NCI-H82 (cell line): ENCODE data around the gene ZDHHC11B.
"Not testable (repeated sequence)": the region's sequence is repeated elsewhere in the genome, so short reads cannot be mapped to it uniquely, and the experiment has no call there.

Source experiments
- DNase-seq: peaks from one replicate; lab custom pipeline; 2025; lab: John Stamatoyannopoulos, UW

The ZDHHC11B gene

DNA sequence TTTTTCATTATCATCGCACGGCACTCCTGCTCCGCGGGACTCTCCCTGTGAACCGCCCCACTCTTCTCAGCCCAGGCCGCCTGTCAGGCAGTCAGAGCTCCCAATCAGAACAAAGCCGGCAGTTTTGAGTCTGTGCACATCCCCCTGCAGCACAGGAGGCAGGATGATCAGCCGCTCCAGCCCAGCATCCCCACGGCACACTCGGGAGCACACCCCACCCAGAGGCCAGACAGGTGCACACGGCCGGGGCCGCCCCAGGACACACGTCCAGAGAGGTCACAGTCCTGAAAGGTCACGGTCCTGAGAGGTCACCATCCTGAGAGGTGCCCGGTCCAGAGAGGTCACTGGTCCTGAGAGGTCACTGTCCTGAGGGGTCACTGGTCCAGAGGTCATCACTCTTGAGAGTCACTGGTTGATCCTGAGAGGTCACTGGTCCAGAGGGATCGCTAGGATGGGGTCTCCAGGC, 99.7 kb downstream of the ZDHHC11B start:
- no peak for DNase-seq

DNA sequence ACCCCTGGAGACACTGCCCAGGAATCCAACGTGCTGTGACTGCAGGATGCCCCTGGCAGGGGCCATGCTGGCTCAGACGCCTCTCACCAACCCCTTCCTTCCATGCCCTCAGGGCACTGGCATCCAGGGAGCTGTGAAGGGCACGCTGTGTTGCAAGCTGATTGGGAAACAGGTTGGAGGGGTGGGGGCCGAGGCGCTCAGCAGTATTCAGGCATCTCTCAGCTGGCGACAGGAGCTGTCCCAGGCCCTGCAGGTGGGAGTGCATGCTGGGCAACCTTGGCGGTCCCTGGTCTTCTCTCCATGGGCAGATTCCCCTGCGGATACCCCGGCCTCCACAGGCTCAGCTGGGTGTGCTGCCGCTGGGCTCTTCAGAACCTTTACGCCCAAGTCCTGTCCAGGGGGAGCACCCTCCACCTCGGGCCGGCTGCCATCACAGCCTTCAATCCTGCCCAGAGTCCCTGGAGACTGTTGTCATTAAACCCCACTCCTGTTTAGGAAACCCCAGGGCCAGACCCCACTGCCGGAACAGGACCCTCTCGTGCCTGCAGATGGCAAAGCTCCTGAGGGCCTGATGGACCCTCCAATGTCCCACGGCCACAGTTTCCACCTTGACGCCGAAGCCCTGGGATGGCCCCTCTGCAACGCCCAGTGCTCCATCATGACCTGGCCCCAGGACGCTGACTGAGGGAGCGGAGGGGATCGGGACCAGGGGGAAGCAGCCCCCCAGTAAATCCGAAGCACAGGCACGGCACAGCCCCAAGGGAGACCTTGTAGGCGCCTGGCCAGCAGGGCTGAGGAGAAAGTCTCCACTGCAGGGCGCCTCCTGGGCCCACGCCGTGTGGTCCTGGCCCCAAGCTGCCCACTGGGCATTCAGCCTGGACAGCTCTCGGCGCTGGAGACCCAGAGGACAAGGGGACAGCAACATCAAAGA, 100.7 kb downstream of the ZDHHC11B start:
- no peak for DNase-seq

DNA sequence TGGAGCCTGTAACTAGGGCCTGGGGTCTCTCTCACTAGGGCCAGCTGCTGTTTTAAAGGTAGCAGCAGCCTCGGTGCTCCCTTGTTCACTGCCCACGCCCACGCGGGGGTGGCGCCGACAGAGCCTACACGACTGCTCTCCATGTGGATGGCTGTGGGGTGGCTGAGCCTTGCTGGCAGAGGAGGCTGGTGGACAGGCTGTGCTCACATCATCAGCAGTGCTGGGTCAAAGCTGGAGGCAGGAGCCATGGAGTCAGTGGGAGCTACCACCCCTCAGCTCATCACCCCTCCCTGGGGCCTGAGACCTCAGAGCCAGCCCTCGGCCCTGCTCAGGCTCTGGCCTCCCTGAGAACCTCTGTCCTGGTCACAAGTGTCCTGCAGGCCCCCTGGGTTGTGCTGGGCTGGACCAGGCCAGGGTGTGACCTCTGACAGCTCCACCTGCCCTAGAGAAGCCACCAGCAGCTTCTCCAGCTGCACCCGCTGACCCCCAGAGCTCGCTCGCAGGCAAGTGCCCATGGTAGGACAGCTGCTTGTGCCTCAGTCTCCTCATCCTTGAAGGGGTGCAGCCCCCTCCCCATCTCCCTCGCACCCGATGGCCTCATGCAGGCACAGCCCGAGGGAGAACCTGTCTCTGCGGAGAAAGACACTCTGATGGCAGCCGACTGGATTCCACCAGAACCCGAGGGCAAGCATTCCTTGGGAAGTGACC, 101.7 kb downstream of the ZDHHC11B start:
- not testable (repeated sequence) for DNase-seq

DNA sequence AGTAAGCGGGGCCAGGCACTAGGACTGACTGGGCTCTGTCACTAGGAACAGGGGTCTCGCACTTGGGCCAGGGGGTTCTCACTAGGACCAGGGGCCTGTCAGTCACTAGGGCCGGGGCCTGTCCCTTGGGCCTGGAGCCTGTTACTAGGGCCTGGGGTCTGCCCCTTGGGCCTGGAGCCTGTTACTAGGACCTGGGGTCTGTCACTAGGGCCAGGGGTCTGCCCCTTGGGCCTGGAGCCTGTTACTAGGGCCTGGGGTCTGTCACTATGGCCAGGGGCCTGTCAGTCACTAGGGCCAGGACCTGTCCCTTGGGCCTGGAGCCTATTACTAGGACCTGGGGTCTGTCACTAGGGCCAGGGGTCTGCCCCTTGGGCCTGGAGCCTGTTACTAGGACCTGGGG, 102.3 kb downstream of the ZDHHC11B start:
- DNase-seq = not testable (repeated sequence)

DNA sequence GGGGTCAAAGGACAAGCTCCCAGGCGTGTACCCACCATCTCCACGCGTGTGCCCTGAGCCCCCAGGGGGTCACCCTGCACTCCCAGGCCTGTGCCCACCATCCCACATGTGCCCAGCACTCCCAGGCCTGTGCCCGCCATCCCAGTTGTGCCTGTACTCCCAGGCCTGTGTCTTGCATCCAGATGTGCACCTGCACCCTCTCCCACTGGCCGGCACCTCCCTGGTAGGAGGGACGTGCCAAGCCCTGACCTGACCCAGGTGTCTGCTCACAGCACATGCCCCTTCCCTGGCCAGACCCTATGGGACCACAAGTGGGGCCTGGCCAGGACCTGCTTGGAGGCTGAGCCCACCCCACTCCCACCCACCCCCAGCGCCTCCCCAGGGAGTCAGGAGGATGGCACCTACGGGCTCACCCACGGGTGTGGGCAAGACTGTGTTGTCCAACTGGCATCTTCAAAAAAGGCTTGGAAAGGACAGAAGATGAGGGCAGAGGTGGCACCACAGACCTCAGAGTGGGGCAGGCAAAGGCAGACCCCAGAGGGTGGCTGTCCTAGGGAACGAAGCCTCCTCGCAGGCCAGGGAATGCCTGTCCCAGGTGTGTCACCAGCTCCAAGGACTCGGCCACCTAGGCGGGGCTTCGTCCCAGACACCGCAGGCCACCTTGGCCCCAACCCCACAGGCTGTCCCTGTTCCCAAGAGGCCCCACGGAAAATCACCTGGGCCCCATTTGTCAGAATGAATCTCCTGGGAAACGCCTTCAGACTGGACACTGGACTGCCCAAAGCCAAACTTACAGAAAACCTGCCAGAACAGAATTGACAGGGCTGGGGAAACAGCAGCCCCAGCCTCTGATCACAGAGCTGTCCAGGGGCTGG, 103.0 kb downstream of the ZDHHC11B start:
- DNase-seq = not testable (repeated sequence)

DNA sequence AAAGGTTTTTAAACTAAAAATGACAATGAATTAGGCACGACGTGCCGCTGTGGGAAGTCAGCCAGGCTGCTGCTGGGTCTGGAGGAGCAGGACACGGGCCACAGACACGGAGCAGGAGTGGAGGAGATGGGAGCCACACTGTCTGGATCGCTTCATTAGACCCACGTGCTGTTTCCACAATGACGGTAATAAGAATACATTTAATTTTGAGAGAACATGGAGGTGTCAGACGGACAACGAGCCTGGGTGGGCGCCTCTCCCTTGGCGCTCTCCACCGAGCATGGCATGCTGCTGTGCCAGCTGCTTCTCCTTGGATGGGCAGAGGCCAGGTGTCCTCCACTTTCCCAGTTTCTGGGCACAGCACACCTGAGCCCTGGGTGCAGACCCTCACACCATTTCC, 103.7 kb downstream of the ZDHHC11B start:
- not testable (repeated sequence) for DNase-seq

DNA sequence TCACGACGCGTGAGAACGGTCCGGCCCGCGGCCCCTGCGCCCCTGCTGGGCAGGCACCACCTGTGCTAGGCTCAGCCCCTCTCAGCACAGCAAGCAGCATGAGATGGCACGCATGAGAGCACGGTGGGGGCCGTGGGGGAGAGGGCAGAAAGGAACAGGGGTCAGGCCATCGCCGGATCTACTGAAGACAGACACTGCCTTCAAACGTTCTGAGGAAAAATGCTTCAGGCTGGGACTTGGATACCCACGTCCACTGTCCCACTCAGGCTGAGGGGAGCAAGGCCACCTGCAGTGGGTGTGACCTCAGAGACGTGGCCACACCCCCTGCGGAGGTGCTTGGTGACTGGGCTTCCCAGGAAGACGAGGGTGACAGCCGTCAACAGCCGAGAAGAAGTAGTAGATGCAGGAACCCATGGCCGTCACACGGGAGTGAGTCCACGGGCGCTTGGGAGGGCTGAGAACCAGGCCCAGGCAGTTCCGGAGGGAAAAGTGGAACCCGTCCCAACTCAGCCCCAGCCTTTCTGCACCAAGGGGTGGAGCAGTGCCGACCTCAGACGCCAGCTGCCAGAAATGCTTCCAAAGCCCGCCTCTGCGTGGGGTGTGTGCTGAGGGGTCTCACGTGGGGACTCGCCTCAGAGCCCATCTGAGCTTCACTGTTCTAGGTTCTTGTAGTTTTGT, 104.3 kb downstream of the ZDHHC11B start:
- DNase-seq = not testable (repeated sequence)

DNA sequence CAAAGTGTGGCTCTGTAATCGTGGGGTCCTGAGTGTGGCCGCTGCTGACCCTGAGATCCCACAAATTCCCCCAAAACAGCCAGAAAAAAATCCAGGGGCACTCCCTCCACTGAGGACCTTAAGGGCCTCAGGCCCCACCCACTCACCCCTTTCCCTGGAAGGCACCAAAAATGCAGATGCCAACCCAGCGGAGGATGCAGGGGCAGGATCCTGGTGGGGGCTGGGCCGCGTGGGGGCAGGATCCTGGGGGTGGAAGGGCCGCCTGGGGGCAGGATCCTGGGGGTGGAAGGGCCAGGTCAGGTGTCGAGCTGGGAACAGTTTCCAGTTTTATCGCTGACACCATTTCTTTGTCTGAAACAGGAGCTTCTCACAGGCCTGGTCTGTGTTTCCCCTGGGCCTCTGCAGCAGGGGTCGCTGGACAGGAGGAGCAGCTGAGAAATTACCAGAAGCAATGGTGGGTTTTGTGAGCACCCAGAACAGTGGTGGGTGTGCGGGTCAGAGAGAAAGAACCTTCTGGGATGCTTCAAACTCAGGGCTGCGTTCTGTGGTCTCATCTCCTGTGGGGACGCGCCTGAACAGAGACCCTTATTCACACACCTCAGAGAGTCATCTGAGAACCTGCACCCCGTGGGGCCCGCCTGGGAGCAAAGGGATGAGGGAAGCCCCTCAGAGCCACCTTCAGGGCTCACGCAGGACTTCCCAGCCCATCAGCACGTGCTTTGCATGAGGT, 105.2 kb downstream of the ZDHHC11B start:
- DNase-seq = not testable (repeated sequence)

DNA sequence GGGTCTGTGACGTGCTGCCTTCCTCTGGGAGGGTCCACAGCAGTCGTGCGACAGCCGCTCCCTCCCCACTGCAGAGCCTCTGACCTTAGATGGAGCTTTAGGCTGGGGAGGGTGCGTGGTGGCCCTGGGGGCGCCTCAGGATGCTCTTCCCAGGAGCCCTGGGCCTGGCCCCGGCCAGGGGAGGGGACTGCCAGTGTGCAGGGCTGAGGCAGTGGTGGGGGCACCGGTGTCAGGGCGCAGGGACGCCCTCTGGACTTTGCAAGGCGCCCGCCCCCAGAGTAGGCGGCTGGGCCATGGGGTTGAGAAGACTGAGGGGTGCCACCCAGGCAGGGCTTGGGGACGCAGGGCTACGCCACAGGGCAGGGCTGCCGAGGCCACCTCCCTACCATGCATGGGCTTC, 106.0 kb downstream of the ZDHHC11B start:
- not testable (repeated sequence) for DNase-seq

DNA sequence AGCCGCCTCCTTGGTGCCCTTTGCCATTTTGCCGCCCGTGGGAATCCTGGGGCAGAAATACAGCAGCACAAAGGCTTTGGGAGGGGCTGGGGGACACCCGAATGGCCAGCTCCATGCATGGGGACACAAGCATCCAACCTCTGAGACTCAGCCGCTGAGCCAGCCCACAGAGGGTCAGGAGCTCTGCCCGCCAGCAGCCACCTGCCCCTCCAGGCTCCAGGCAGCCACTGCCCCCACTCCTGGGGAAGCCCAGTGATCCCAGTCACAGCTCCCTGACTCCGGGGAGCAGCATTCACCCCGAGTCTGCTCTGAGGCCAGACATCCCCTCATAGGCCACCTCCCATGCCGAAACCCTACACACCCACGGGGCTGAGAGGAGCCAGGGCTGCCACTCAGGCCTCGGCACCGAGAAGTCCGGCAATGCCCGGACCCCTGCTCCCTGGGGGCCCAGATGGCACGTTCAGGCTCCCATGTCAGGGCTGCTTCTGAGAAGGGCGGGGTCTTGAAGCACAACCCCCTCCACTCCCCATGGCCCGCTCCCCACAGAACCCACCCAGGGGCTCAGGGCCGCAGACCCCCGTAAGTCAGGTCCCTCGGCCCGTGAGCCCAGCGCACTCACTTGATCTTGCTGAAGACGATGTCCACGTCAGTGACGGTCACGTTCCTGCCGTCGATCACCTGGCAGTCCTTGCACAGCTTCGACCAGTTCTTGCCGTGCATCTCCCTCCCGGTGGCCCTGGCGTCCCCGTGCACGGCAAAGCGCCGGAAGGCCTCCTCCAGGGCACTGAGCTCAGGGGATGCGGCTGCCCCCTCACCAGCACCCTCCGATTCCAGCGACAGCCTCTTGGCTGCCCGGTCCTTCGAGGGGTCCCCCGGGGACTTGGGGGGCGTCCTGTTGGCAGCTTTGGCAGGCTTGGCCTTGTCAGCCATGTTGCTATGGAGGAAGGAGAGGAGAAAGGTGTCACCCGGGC, 107.1 kb downstream of the ZDHHC11B start:
- DNase-seq = no peak

DNA sequence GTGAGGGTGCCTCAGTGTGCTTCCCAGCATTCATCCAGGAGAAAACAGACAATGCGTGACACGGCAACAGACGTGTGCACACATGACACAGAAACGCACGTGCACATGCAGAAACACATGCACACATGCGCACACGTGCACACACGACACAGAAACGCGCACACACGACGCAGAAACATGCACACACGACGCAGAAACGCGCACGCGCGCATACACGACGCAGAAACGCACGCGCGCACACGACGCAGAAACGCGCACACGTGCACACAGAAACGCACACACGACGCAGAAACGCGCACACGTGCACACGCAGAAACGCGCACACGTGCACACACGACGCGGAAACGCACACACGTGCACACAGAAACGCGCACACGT, 107.8 kb downstream of the ZDHHC11B start:
- no peak for DNase-seq

DNA sequence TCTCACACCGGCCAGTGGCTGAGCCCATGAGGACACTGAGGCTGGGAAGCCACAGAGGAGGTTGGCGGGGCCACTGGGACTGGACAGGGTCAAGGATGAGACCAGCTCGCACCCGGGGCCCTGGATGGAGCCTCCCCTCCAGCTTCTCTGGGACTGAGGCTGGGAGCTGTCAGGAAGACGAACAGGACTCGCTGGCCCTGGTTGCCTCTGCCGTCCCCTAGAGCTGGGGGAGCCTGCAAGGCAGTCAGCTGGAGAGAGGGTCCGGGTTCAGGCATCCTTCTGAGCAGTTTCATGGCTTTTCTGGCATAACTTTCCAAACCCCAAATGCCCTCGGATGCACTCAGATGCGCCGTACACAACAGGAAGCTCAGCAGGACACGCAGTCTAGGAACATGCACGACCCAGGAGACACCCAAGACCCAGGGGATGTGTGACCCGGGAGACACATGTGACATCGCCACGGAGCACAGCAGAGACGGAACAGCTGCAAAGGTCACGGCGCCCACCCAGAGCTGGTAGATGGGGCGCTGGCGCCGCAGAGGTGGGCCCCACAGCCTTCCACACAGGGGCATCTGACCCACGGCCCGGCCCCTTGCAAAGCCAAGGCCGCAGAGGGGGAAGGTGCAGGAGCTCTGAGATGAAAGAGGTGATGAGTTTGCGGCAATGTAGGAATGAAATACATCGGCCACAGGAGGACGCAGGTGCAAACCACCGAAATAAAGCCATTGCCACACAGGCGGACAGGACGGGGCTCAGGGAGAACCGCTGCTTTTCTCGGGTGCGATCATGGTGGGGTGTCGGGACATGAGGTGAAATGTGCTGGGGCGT, 108.4 kb downstream of the ZDHHC11B start:
- DNase-seq = no peak

DNA sequence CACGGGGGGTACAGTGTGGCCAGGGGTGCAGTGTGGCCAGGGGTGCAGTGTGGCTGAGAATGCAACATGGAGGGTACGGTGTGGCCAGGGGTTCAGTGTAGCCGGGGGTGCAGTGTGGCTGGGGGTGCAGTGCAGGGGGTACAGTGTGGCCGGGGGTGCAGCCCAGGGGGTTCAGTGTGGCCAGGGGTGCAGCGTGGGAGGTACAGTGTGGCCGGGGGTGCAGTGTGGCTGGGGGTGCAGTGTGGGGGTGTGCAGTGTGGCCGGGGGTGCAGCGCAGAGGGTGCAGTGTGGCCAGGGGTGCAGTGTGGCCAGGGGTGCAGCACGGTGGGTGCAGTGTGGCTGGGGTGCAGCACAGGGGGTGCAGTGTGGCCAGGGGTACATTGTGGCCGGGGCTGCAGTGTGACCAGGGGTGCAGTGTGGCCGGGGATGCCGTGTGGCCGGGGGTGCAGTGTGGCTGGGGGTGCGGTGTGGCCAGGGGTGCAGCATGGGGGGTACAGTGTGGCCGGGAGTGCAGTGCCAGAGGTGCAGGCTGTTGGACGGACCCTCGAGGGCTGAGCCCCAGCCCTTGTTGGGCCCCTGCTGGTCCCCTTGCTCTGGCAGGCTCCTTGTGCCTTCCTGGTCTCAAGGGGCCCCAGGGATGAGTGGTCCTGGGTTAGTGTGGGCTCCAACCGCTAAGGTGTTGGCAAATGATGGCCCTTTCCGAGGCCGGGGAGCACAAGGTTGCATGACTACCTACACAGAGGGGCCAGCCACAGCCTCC, 109.2 kb downstream of the ZDHHC11B start:
- DNase-seq = no peak

DNA sequence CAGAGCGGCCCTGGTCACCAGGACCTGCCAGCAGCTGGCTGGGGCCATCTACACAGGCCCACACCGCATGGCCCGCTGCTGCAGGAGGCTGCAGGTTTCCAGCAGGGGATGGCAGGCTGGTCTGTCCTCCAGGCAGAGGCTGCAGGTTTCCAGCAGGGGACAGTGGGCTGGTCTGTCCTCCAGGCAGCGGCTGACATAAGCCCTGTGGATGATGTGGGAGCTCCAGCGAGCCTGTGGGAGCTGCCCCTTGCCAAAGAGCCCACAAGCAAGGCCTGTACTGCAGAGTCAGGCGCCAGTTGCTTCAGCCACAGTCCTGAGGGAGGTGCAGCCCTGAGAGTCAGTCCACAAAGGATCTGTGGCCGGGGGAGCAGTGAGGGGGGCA, 109.9 kb downstream of the ZDHHC11B start:
- DNase-seq = peak; percentile 27

DNA sequence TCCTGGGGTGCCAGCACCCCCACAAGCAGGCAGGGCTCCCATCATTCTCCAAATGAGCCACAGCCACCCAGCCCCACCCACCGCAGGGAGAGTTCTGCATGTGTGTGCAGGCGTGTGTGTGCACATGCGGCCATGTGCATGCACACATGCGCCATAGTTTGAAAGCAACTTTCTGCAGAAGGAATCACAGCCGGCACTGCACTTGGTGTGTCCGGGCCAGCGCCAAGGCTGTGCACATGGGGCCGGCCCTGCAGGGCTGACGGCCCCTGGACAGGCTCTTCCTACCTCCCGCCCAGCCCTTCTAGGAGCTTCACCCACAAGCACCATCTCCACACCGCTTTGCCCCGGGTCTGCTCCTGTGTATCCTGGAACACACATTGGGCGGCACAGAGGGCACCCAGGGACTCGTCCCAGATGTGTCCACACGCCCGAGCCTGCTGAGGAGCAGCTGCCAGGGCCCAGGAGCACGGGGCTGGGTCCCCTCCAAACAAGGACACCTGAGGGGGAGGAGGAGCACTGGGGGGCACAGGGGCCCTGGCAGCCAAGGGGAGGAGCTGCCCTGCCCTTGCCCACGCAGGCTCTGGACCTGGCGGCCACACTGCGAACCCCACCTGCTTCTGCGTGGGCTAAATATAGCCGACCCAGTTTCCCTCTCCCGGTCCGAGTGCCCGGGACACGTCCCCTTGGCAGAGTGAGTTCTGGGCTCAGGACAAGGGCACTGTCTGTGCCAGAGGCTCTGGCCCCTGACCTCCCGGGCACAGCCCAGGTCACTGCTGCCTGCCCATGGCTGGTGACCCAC, 110.5 kb downstream of the ZDHHC11B start:
- peak; percentile 19 for DNase-seq

DNA sequence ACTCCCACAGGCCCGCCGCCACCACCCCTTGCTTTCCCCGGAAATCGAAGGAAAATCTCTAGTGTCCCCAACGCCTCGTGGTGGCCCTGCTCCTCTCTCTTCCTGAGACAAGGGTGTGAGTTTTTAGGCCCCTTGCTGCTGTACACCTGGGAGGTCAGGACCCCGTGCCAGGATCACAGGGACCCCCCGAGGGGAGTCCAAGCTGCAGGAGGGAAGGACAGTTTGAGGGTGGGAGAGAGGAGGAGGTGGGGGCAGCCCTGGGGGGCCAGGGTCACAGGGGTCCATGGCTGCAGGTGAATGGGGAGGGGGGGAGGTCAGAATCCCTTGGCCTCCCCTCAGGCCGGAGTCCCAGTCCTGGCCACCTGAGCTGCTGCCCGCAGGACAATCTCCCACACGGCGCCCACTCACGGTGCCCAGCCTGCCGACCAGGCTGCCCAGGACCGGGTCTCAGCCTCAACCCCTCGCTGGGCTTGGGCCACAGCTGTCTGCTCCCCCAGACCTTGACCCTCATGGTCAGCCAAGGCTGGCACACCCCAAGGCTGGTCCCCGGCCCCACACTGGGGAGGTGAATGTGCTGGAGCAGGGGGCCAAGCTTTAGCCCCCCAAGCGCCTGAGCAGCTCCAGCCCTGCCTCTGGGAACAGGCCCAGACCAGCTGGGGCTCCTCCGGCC, 111.2 kb downstream of the ZDHHC11B start:
- no peak for DNase-seq
